K562 (cell line): ENCODE measurements around the gene PKDCC. TPM values are rescaled to one million over a fixed set of nuclear protein-coding genes. Genes with fewer than 3 reads are reported as not detected.

Experiments
- ATAC-seq: fragments of 200-7000 bp; cut with Tn5 transposase; 3 replicates; pipeline ENCODE4 v1.9.1; 2020; ENCODE audit warnings: moderate library complexity
- BruUV-seq: library from RNA; stranded (reverse); fragments of 400-500 nt; replicated peaks from 2 replicates; lab custom pipeline; 2021; lab: Mats Ljungman, UMichigan
- CTCF ChIA-PET: fragments of 300-600 bp; formaldehyde crosslinking; extraction: SDS; loops from one replicate; lab custom pipeline; 2021; ENCODE audit warnings: low intra/inter-chr PET ratio; lab: Yijun Ruan, JAX
- POLR2A ChIA-PET: fragments of 300-600, 350-650 bp; sonication (Branson Sonifier 250); formaldehyde crosslinking; extraction: SDS; loops from one replicate; lab custom pipeline; 2021; ENCODE audit warnings: antibody characterized with exemption, inconsistent platforms; lab: Yijun Ruan, JAX
- DNase-seq, 4 experiments: peaks; one replicate each; pipeline versions ENCODE4 v3.0.0 to v3.0.0-alpha.2; 2011 to 2018; ENCODE audit warnings: low spot score in 3 of 4, mixed read lengths in 3 of 4; ENCODE audit errors: extremely low read depth in 1 of 4
- FAIRE-seq: peaks from 2 replicates; lab custom pipeline; 2011; peaks lifted over from hg19 to GRCh38; lab: Jason Lieb, UNC
- H2AFZ ChIP-seq: 2 replicates; pipeline ENCODE4 v1.6.0; 2011; ENCODE audit warnings: low read depth, low read length, control low read depth, inconsistent platforms
- H3K27ac ChIP-seq: fragments of 200-600 bp; 3 replicates; pipeline ENCODE4 v1.8.0; 2011; ENCODE audit warnings: low read depth, mild to moderate bottlenecking, control low read depth, inconsistent platforms, low read length, moderate library complexity, mixed read lengths; ENCODE audit errors: extremely low read depth
- H3K27me3 ChIP-seq, 2 experiments: fragments of 300-600 bp in 1 of 2; 2 replicates in 1 of 2; 3 replicates in 1 of 2; pipeline versions ENCODE4 v1.6.0 to v1.8.0; 2011; ENCODE audit warnings: inconsistent platforms in 2 of 2, low read length in 2 of 2, mild to moderate bottlenecking in 1 of 2, mixed read lengths in 1 of 2, moderate library complexity in 1 of 2; ENCODE audit not compliant: control insufficient read depth in 2 of 2, insufficient read depth in 2 of 2
- H3K36me3 ChIP-seq: fragments of 300-600 bp; 3 replicates; pipeline ENCODE4 v1.8.0; 2011; ENCODE audit warnings: mild to moderate bottlenecking, low read length, inconsistent platforms; ENCODE audit not compliant: control insufficient read depth, insufficient read depth
- H3K4me1 ChIP-seq, 2 experiments: fragments of 200-600 bp in 1 of 2; replicated peaks in 1 of 2; 2 replicates in 1 of 2; 3 replicates in 1 of 2; pipeline versions ENCODE4 v1.5.1 to v1.8.0; 2011; ENCODE audit warnings: inconsistent platforms in 2 of 2, low read length in 2 of 2, mild to moderate bottlenecking in 1 of 2, mixed read lengths in 1 of 2, moderate library complexity in 1 of 2; ENCODE audit not compliant: control insufficient read depth in 2 of 2, insufficient read depth in 2 of 2
- H3K4me2 ChIP-seq: 2 replicates; pipeline ENCODE4 v1.6.1; 2011; ENCODE audit warnings: low read length, control low read depth, inconsistent platforms, mixed read lengths; ENCODE audit not compliant: insufficient read depth
- H3K4me3 ChIP-seq: fragments of 200-600 bp; sonication (generic), shearing (Covaris generic); 2 replicates; pipeline ENCODE4 v1.5.1; 2016; ENCODE audit warnings: control low read depth, inconsistent platforms
- H3K79me2 ChIP-seq: fragments of 200-600 bp; 3 replicates; pipeline ENCODE4 v1.8.0; 2011; ENCODE audit warnings: low read length, inconsistent platforms; ENCODE audit not compliant: control insufficient read depth, insufficient read depth
- H3K9ac ChIP-seq, 2 experiments: 2 replicates each; pipeline versions ENCODE4 v1.6.0 to v1.6.1; 2011; ENCODE audit warnings: low read depth in 2 of 2, low read length in 2 of 2, control low read depth in 1 of 2, inconsistent platforms in 1 of 2, mild to moderate bottlenecking in 1 of 2, mixed read lengths in 1 of 2; ENCODE audit not compliant: insufficient read depth in 1 of 2
- H3K9me1 ChIP-seq: one replicate; pipeline ENCODE4 v1.6.0; 2011; ENCODE audit warnings: inconsistent platforms, mild to moderate bottlenecking, low read length, moderate library complexity; ENCODE audit not compliant: control insufficient read depth, insufficient read depth
- H3K9me3 ChIP-seq: replicated peaks from 2 replicates; pipeline ENCODE4 v1.5.1; 2011; ENCODE audit warnings: low read depth, low read length, inconsistent platforms; ENCODE audit not compliant: control insufficient read depth, insufficient read depth
- H4K20me1 ChIP-seq: replicated peaks from 2 replicates; pipeline ENCODE4 v1.6.1; 2011; ENCODE audit warnings: low read length, inconsistent platforms, mixed read lengths; ENCODE audit not compliant: control insufficient read depth, insufficient read depth
- CHD4 ChIP-seq: fragments of 200-600 bp; sonication (generic); IDR thresholded peaks from 3 replicates; pipeline ENCODE4 v1.6.1; 2012; ENCODE audit warnings: low read depth, mild to moderate bottlenecking, mixed read lengths, low read length, inconsistent platforms; ENCODE audit not compliant: insufficient read depth, insufficient replicate concordance, poor library complexity, severe bottlenecking
- COPS2 ChIP-seq: fragments of 450-650 bp; conservative IDR thresholded peaks from 2 replicates; pipeline ENCODE4 v1.6.1; 2016; ENCODE audit warnings: mild to moderate bottlenecking, moderate library complexity
- FOSL1 ChIP-seq: fragments of 200-800 bp; sonication (Bioruptor generic); conservative IDR thresholded peaks from 2 replicates; pipeline ENCODE4 v1.6.1; 2016; ENCODE audit warnings: missing genetic modification characterization, missing compliant biosample characterization
- FUS ChIP-seq: fragments of 200-400 bp; formaldehyde crosslinking; optimal IDR thresholded peaks from 2 replicates; pipeline ENCODE3; 2017; ENCODE audit warnings: low read depth, low read length
- MCM7 ChIP-seq, 2 experiments: fragments of 450-650 bp; IDR thresholded peaks; 2 replicates each; pipeline ENCODE4 v1.6.1; 2016 to 2018
- MITF ChIP-seq: IDR thresholded peaks from 2 replicates; pipeline ENCODE4 v1.6.1; 2014; ENCODE audit warnings: antibody characterized with exemption
- NFATC3 ChIP-seq: fragments of 450-650 bp; IDR thresholded peaks from 2 replicates; pipeline ENCODE4 v1.6.1; 2017; ENCODE audit warnings: mild to moderate bottlenecking
- NONO ChIP-seq, 2 experiments: fragments of 200-400 bp in 1 of 2; fragments of 450-650 bp in 1 of 2; formaldehyde crosslinking in 1 of 2; IDR thresholded peaks; 2 replicates each; pipeline ENCODE4 v1.6.1; 2017; ENCODE audit warnings: low read depth in 2 of 2, mild to moderate bottlenecking in 2 of 2, moderate library complexity in 2 of 2, low read length in 1 of 2
- SAP30 ChIP-seq: fragments of 200-600 bp; sonication (generic); IDR thresholded peaks from 2 replicates; pipeline ENCODE4 v1.6.1; 2012; ENCODE audit warnings: borderline replicate concordance, low read depth, mild to moderate bottlenecking, moderate library complexity, low read length, control low read depth, inconsistent platforms; ENCODE audit not compliant: insufficient read depth, poor library complexity, severe bottlenecking
- SLC30A9 ChIP-seq: fragments of 250-450 bp; sonication (Bioruptor Pico); IDR thresholded peaks from 2 replicates; pipeline ENCODE4 v1.8.0; 2022; ENCODE audit warnings: mild to moderate bottlenecking, moderate library complexity
- TFAM ChIP-seq: fragments of 250-450 bp; sonication (Bioruptor Pico); conservative IDR thresholded peaks from 2 replicates; pipeline ENCODE4 v1.5.0; 2021; ENCODE audit warnings: mild to moderate bottlenecking, moderate library complexity
- XRCC5 ChIP-seq: fragments of 200-400 bp; formaldehyde crosslinking; IDR thresholded peaks from 2 replicates; pipeline ENCODE4 v1.6.1; 2017; ENCODE audit warnings: low read depth, mild to moderate bottlenecking, low read length
- ZKSCAN1 ChIP-seq: fragments of 150-350 bp; IDR thresholded peaks from 2 replicates; pipeline ENCODE4 v1.6.1; 2016; ENCODE audit warnings: low read depth, low read length
- ZKSCAN3 ChIP-seq: fragments of 250-450 bp; sonication (Bioruptor Pico); IDR thresholded peaks from 2 replicates; pipeline ENCODE4 v1.4.0; 2020
- ZNF282 ChIP-seq: sonication (generic); formaldehyde crosslinking; IDR thresholded peaks from 2 replicates; pipeline ENCODE4 v1.8.1; 2023; ENCODE audit warnings: missing genetic modification reagents
- ZNF764 ChIP-seq: fragments of 250-450 bp; sonication (Bioruptor Pico); IDR thresholded peaks from 2 replicates; pipeline ENCODE4 v1.4.0; 2020; ENCODE audit warnings: low read depth, mild to moderate bottlenecking, moderate library complexity
- WGBS: fragments of 100-300 bp; shearing (Covaris generic); methylation state at CpG from one replicate; pipeline ENCODE4 v1.1.6; 2016; ENCODE audit warnings: low coverage, mixed read lengths; ENCODE audit not compliant: insufficient coverage; ENCODE audit errors: missing lambda C conversion rate; 5-methylcytosine and 5-hydroxymethylcytosine counted together
- in situ Hi-C: fragments of 300-500 bp; cut with MboI; formaldehyde crosslinking; loops from 4 replicates; pipeline ENCODE4 v1.15.0; 2018; ENCODE audit warnings: inconsistent platforms, mixed read lengths
- intact Hi-C: fragments of 100-400 bp; cut with micrococcal nuclease; formaldehyde crosslinking; loops from 2 replicates; pipeline ENCODE4 v1.14.2; 2022
- polyA plus RNA-seq, 8 experiments: library from polyadenylated mRNA; depleted of rRNA in 4 of 8; stranded (reverse) in 5 of 8; unstranded in 3 of 8; fragments of >200 nt; fragmentation: Nextera tagmentation in 2 of 8; fragmentation: Illumina TruSeq in 1 of 8; extraction: Ambion mirVana in 2 of 8; extraction: Trizol in 1 of 8; gene quantifications; 2 replicates each; pipeline versions ENCODE4 v1.2.1 to v1.2.3, GENCODE V29; 2011 to 2014; ENCODE audit warnings: inconsistent platforms in 1 of 8, missing spikeins in 1 of 8
- total RNA-seq, 7 experiments: library from RNA; depleted of rRNA in 6 of 7; stranded (reverse); fragments of >200 nt in 6 of 7; fragmentation: Illumina TruSeq in 2 of 7; extraction: Trizol in 2 of 7; gene quantifications; 2 replicates each; pipeline versions ENCODE4 v1.2.1 to v1.2.3, GENCODE V29; 2011 to 2021; ENCODE audit warnings: low replicate concordance in 1 of 7
- TF ChIP-seq, protein P1 (sequence below): IDR thresholded peaks from 2 replicates; pipeline ENCODE4 v1.6.1; 2011; ENCODE audit not compliant: insufficient read length; ENCODE audit errors: extremely low read depth
- TF ChIP-seq, protein P2 (sequence below): sonication (generic); formaldehyde crosslinking; IDR thresholded peaks from 2 replicates; pipeline ENCODE4 v1.8.0; 2022; ENCODE audit warnings: mild to moderate bottlenecking, missing genetic modification reagents
- TF ChIP-seq, protein P3 (sequence below): fragments of 250-450 bp; sonication (Bioruptor Pico); IDR thresholded peaks from 2 replicates; pipeline ENCODE4 v1.8.0; 2021; ENCODE audit warnings: moderate library complexity, mild to moderate bottlenecking, inconsistent platforms

PKDCC gene
- total and polyA plus RNA-seq, 9 of the 15 experiments (the other 6 are each of a cell fraction or from before 2014, with no cell fraction given): 0.62 to 14.8 (median 1.3) TPM; not detected in 2

GRCh38 chr2:42012137-42012536 is 35.7 kb upstream of the PKDCC start:
- H3K27me3 ChIP-seq: peaks cover 0 to 9% of the 10 kb centered on the region in 2 experiments; a peak in 2 of 5 replicates
- no peak for FAIRE-seq
- no peaks in the 10 kb centered on the region for H3K36me3 ChIP-seq
- H3K4me1 ChIP-seq: no peaks in the 10 kb centered on the region
- ATAC-seq: no peak
- no peaks in the 10 kb centered on the region for H3K9me1 ChIP-seq
- H3K79me2 ChIP-seq: no peaks in the 10 kb centered on the region
- in situ Hi-C loops (no loop called here), intact Hi-C loops (no loop called here)
- no peak overlapping the region for H3K27ac ChIP-seq
- no peak overlapping the region for H2AFZ ChIP-seq
- 0% methylated on average over 1 of the region's 1 CpG for WGBS
- no peak for DNase-seq
- no peak overlapping the region for H3K9ac ChIP-seq
- H3K4me3 ChIP-seq: no peak overlapping the region
- BruUV-seq: no TSS peak
- H3K4me2 ChIP-seq: no peak overlapping the region
- ChIA-PET CTCF (no interaction called here), POLR2A (no interaction called here)
- no peaks in the 10 kb centered on the region for H3K9me3 ChIP-seq
- no peaks in the 10 kb centered on the region for H4K20me1 ChIP-seq
- TF ChIP-seq NFATC3: no peak
- no peak for TF ChIP-seq ZKSCAN1
- TF ChIP-seq, protein P1, sequence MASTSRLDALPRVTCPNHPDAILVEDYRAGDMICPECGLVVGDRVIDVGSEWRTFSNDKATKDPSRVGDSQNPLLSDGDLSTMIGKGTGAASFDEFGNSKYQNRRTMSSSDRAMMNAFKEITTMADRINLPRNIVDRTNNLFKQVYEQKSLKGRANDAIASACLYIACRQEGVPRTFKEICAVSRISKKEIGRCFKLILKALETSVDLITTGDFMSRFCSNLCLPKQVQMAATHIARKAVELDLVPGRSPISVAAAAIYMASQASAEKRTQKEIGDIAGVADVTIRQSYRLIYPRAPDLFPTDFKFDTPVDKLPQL: no peak
- no peak for TF ChIP-seq FOSL1 (tag)
- TF ChIP-seq ZNF282: no peak
- TF ChIP-seq, protein P2, sequence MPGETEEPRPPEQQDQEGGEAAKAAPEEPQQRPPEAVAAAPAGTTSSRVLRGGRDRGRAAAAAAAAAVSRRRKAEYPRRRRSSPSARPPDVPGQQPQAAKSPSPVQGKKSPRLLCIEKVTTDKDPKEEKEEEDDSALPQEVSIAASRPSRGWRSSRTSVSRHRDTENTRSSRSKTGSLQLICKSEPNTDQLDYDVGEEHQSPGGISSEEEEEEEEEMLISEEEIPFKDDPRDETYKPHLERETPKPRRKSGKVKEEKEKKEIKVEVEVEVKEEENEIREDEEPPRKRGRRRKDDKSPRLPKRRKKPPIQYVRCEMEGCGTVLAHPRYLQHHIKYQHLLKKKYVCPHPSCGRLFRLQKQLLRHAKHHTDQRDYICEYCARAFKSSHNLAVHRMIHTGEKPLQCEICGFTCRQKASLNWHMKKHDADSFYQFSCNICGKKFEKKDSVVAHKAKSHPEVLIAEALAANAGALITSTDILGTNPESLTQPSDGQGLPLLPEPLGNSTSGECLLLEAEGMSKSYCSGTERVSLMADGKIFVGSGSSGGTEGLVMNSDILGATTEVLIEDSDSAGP (CRISPR knock-in tag): no peak
- TF ChIP-seq COPS2: no peak
- TF ChIP-seq ZKSCAN3 (CRISPR knock-in tag): no peak
- TF ChIP-seq SAP30: no peak
- TF ChIP-seq, protein P3, sequence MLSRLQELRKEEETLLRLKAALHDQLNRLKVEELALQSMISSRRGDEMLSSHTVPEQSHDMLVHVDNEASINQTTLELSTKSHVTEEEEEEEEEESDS (CRISPR knock-in tag): no peak
- TF ChIP-seq MCM7 (IDR thresholded peaks at IDR 0.05): no peak
- no peak for TF ChIP-seq ZNF764 (CRISPR knock-in tag)
- TF ChIP-seq SLC30A9: no peak
- TF ChIP-seq CHD4: no peak
- TF ChIP-seq FUS: no peak
- TF ChIP-seq TFAM (CRISPR knock-in tag): no peak
- no peak for TF ChIP-seq NONO (IDR thresholded peaks at IDR 0.05; ENCODE audit: low read depth in 2 of 2, low read length in 1 of 2)
- TF ChIP-seq XRCC5: no peak
- no peak for TF ChIP-seq MITF
